AG04449 (cell line): ENCODE results near the gene PPP2R5B.
A peak's percentile ranks its signal among the peaks of the same experiment; 100 is the strongest.

Source experiments
- CTCF ChIA-PET: fragments of 350-600 bp; formaldehyde crosslinking; extraction: SDS; loops from one replicate; lab custom pipeline; 2021; ENCODE audit warnings: antibody characterized with exemption; lab: Yijun Ruan, JAX
- POLR2A ChIA-PET: fragments of 400-600, 350-600 bp; formaldehyde crosslinking; extraction: SDS; loops from one replicate; lab custom pipeline; 2020; ENCODE audit warnings: antibody characterized with exemption, inconsistent platforms; lab: Yijun Ruan, JAX
- DNase-seq: peaks from one replicate; pipeline ENCODE4 v3.0.0-alpha.2; 2010; ENCODE audit warnings: low read depth, low spot score
- H3K4me3 ChIP-seq: 2 replicates; pipeline ENCODE4 v1.5.1; 2011; ENCODE audit warnings: low read depth, mild to moderate bottlenecking, control low read depth, low read length
- TF ChIP-seq, protein P1 (sequence below): IDR thresholded peaks from one replicate; pipeline ENCODE4 v1.5.1; 2011; ENCODE audit warnings: mild to moderate bottlenecking, moderate library complexity, low read length, control low read depth, inconsistent platforms; ENCODE audit not compliant: insufficient read depth; ENCODE audit errors: missing control alignments

Gene PPP2R5B

DNA sequence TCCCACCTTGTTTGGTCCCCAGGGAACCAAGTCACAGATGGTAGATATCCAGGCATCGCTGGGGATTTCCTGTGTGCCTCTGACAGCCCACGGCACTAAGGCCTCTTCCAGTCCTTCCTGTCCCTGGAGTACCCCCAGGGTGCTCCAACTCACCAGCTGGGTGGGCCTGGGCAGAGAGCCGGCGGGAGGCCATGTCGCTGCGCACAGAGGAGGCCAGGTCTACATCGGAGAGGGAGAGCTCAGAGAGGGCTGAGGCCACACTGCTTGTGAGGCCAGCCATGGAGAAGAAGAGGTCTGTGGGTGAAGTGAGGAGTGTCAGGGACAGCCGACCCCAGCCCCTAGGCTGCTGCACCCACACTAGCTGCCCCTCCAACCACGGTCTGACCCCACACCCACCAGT is 12.8 kb upstream of the PPP2R5B start:
- DNase-seq: no peak
- TF ChIP-seq, protein P1, sequence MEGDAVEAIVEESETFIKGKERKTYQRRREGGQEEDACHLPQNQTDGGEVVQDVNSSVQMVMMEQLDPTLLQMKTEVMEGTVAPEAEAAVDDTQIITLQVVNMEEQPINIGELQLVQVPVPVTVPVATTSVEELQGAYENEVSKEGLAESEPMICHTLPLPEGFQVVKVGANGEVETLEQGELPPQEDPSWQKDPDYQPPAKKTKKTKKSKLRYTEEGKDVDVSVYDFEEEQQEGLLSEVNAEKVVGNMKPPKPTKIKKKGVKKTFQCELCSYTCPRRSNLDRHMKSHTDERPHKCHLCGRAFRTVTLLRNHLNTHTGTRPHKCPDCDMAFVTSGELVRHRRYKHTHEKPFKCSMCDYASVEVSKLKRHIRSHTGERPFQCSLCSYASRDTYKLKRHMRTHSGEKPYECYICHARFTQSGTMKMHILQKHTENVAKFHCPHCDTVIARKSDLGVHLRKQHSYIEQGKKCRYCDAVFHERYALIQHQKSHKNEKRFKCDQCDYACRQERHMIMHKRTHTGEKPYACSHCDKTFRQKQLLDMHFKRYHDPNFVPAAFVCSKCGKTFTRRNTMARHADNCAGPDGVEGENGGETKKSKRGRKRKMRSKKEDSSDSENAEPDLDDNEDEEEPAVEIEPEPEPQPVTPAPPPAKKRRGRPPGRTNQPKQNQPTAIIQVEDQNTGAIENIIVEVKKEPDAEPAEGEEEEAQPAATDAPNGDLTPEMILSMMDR: no peak
- CTCF ChIA-PET: interaction anchor here (1.0 to 3.5 kb wide), 5 partner anchors 18 to 102 kb away, joined by 3 to 15 read pairs (median 5); partner anchors contain the start of genes ARL2 and CDC42BPG
- POLR2A ChIA-PET: no interaction called here
- no peak overlapping the region for H3K4me3 ChIP-seq

DNA sequence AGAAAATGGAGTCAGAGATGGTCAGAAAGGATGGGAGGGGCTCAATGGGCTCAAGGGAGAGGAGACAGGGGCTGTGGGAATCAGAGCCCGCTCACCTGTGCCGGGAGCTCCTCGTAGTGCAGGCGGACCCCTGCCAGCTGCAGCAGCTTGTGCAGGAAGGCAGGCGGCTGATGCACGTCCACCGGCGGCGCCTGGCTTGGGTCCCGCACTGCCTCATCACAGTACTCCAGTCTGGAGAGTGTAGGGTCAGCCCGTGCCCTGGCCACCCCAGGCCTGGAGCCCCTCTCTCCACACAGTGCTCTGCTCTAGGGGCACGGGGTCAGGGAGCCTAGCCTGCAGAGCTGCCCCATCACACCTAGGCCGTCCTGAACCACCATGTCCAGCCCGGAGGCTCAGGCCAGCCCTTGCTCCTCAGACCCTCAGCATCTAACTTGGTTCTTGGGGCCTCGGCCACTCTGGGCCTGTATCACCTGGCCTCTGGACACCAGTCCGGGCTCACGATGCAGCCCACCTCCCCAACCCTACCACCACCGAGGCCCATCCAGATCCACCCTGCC is 11.2 kb upstream of the PPP2R5B start:
- H3K4me3 ChIP-seq: no peak overlapping the region
- TF ChIP-seq, protein P1: no peak
- ChIA-PET CTCF (interaction anchor here (1.0 to 1.8 kb wide), 2 partner anchors 24 to 126 kb away, joined by 3 to 5 read pairs; no protein-coding TSS in a partner anchor), POLR2A (no interaction called here)
- no peak for DNase-seq

DNA sequence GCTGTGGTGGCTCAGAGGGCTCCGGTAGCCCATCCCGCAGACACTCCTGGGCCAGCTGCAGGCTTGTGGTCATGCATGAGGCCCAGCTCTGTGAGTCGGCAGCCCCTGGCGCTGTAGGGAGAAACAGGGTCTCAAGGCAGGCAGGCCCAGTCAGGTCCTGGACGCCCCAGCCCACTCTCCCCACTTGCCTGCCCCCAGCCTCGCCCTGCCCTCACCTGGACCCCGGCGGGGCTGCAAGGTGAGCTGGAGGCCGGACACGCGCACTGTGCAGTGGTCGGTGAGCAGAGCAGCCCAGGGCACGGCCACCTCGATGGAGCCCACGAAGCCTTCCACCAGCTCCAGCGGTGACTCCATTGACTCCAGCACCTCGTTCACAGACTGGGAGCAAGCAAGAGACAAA is 10.4 kb upstream of the PPP2R5B start:
- POLR2A ChIA-PET: no interaction called here
- no peak overlapping the region for H3K4me3 ChIP-seq
- CTCF ChIA-PET: interaction anchor here (1.8 to 5.5 kb wide), 3 partner anchors 19 to 101 kb away, joined by 5 to 40 read pairs (median 6); partner anchors contain the start of gene ARL2
- TF ChIP-seq, protein P1: no peak
- no peak for DNase-seq

DNA sequence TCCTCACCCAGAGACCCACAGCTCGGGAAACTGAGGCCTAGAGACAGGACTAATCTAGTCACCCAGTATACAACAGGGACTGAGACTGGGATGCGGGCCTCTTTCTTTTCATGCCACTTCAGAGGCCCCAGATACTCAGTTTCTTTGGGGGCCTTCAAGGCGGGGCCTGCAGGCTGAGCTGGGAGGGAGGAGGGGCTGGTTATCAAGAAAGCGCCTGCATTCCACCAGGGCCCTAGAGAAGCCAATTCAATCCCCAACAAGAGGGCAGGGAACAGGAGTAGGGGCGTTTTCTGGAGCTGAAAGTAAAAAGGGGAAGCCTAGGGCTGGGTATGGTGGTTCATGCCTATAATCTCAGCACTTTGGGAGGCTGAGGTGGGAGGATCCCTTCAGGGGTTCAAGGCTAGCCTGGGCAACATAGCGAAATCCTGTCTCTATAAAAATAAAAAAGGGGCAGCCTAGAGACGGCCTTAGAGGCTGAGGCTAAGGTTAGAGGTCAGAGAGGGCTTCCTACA is 9.1 kb upstream of the PPP2R5B start:
- TF ChIP-seq, protein P1: no peak
- CTCF ChIA-PET: interaction anchor here (0.9 to 5.5 kb wide), 9 partner anchors 18 to 99 kb away, joined by 3 to 40 read pairs (median 5); partner anchors contain the start of genes ARL2, BATF2 and CDC42BPG
- peak overlapping the region; percentile 64 for H3K4me3 ChIP-seq

DNA sequence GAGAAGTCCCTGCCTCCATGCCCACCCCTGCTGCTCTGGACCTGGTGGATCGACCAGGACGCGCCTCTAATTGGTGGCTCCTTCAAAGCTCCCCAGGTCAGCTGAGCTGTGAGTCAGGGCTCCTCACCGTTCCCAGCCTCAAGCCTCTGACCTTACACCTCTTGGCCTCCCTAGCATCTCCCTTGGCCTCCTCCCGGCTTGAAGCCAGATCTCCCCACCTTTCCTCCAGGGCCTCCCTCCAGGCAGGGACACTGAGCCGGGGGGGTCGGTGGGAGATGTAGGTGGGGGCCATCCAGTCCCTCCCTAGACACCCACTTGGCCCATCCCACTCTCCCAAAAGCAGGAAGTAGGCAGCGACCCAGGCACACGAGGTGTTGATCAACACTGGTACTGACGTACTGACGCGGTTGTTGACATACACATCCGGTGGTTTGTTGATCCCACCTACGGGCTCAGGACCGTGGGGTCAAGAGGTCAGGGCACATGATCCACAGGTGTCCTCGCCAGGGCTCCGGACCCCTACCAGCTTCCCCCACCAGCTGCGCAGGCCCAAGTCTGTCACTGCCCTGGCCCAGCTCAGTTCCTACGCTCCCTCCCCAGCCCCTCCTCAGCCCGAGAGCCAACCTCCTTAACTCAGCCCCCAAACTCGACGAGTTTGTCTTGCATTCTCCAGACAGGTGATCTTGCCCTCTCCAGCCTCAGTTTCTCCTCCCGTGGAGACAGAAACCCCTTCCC is 8.3 kb upstream of the PPP2R5B start:
- TF ChIP-seq, protein P1: no peak
- ChIA-PET POLR2A (interaction anchor here (0.5 to 1.4 kb wide), 5 partner anchors 8 to 264 kb away, joined by 3 to 5 read pairs (median 3); partner anchors contain the start of genes GPHA2 and PPP2R5B), CTCF (interaction anchor here (0.9 to 5.5 kb wide), 10 partner anchors 19 to 98 kb away, joined by 3 to 40 read pairs (median 5); partner anchors contain the start of genes ARL2, BATF2 and CDC42BPG)
- peak overlapping the region; percentile 64 for H3K4me3 ChIP-seq
- DNase-seq: no peak

More for the DNA sequence above, 9.1 kb upstream of the PPP2R5B start:
- POLR2A ChIA-PET: interaction anchor here (1.0 kb wide), 1 partner anchor 9 kb away, joined by 4 read pairs; the partner anchor contains the start of gene PPP2R5B
- no peak for DNase-seq
